Adrenal gland (tissue), 12 donors: Measurements from ENCODE around the gene NEUROD1. TPM values are rescaled to one million over a fixed set of nuclear protein-coding genes. Genes with fewer than 3 reads are reported as not detected.
"Not testable (repeated sequence)": the region's sequence is repeated elsewhere in the genome, so short reads cannot be mapped to it uniquely, and the experiment has no call there.

ENCODE experiments used
- DNase-seq, 7 donors: peaks; one replicate each; pipeline ENCODE4 v3.0.0-alpha.2; 2019 to 2020
- H3K27ac ChIP-seq, 5 donors: fragments of 200-600 bp; sonication (generic) in 4 of 5; 1 replicate in 3 of 5; 2 replicates in 2 of 5; pipeline versions ENCODE4 v1.5.1 to v1.8.0; 2016 to 2020; ENCODE audit warnings: mild to moderate bottlenecking in 1 of 5
- H3K27me3 ChIP-seq: fragments of 200-600 bp; 2 replicates; pipeline ENCODE4 v1.8.0; 2021
- H3K36me3 ChIP-seq, 2 donors: fragments of 200-600 bp; replicated peaks in 1 of 2; 1 replicate in 1 of 2; 2 replicates in 1 of 2; pipeline versions ENCODE4 v1.5.1 to v1.8.0; 2018 to 2022
- H3K4me1 ChIP-seq, 2 donors: fragments of 200-600 bp; replicated peaks in 1 of 2; 1 replicate in 1 of 2; 2 replicates in 1 of 2; pipeline versions ENCODE4 v1.5.1 to v1.8.0; 2018 to 2021
- H3K4me3 ChIP-seq, 4 donors: fragments of 200-600 bp; sonication (generic) in 3 of 4; one replicate each; pipeline ENCODE4 v1.5.1; 2016 to 2018
- H3K9me3 ChIP-seq, 3 donors: fragments of 200-600 bp; sonication (generic) in 1 of 3; replicated peaks in 1 of 3; 1 replicate in 2 of 3; 2 replicates in 1 of 3; pipeline versions ENCODE4 v1.5.1 to v1.8.0; 2016 to 2021
- CTCF ChIP-seq, 6 experiments: fragments of 450-650 bp in 4 of 6; fragments of 200-600 bp in 2 of 6; sonication (generic) in 1 of 6; IDR thresholded peaks; 1 replicate in 5 of 6; 2 replicates in 1 of 6; pipeline versions ENCODE4 v1.5.1 to v1.8.0; 2016 to 2021; ENCODE audit warnings: antibody characterized with exemption in 6 of 6, mild to moderate bottlenecking in 2 of 6, moderate library complexity in 1 of 6
- POLR2A ChIP-seq, 2 donors: fragments of 450-650 bp; IDR thresholded peaks; one replicate each; pipeline ENCODE4 v1.6.1; 2017; ENCODE audit warnings: antibody characterized with exemption in 2 of 2, mild to moderate bottlenecking in 2 of 2, moderate library complexity in 1 of 2
- WGBS, 4 donors: extraction: QIAGEN DNeasy Blood & Tissue Kit in 2 of 4; methylation state at CpG; one replicate each; pipeline versions ENCODE4 v1.1.5 to v1.1.7; 2013 to 2017; 5-methylcytosine and 5-hydroxymethylcytosine counted together
- intact Hi-C, 2 donors: fragments of 100-400 bp; cut with DNase I; formaldehyde crosslinking; loops; one replicate each; pipeline versions ENCODE4 v1.14.1 to v1.15.0; 2022 to 2023
- polyA plus RNA-seq, 3 donors: library from polyadenylated mRNA; stranded (reverse); fragments of 200-250 nt in 2 of 3; fragments of 350-450 nt in 1 of 3; fragmentation: Illumina TruSeq in 1 of 3; extraction: RNeasy Lipid Tissue Mini Kit (QIAGEN cat#74804) in 1 of 3; gene quantifications; one replicate each; pipeline ENCODE4 v1.2.3, GENCODE V29; 2013 to 2014
- total RNA-seq, 9 donors: library from RNA; depleted of rRNA in 4 of 9; stranded (reverse); fragments of >200 nt in 4 of 9; fragments of 120-200 nt in 1 of 9; fragmentation: NEBNext Ultra II Directional in 1 of 9; extraction: Animal tissue kit (Norgen Biotek cat#: 25700) in 1 of 9; gene quantifications; one replicate each; pipeline versions ENCODE4 v1.1.0 to v1.2.4, GENCODE V29; 2013 to 2023
- donor health status: healthy with polysubstance abuse.
- donor health status: Bipolar disorder and iron deficiency.
- donor health status: DM: yes; HTN: yes; CAD: no.
- donor health status: DM: no; HTN: no; CAD: no.
- donor health status: DM: no; HTN: no; CAD: no.
- donor health status: DM: yes; HTN: yes; CAD: no.

NEUROD1 gene
- total and polyA plus RNA-seq, 12 donors, result not detected

DNA sequence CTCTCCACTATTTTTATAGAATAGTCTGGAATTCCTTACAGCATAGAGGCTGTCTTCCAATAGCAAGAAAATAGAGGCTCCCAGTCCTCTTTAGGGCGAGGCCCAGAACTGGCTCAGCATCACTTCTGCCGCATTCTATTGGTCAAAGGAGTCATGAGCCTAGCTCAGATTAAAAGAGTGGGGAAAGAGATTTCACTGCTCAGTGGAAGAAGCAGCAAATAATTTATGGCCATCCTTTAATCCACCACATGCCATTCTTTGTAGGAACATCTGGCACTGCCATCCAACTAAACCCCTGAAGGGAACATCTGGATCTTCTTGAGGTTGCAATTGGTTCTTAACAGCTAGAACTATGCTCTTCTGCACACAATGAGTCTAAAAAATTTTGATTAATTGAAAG lies 43.4 kb upstream of the NEUROD1 start:
- Histone ChIP-seq H3K27me3 (no peaks in the 10 kb centered on the region), H3K27ac (no peak overlapping the region), H3K4me3 (no peak overlapping the region), H3K36me3 (no peaks in the 10 kb centered on the region), H3K9me3 (no peaks in the 10 kb centered on the region), H3K4me1 (no peaks in the 10 kb centered on the region)
- 43 to 50% (median 46%) methylated on average over 2 of the region's 2 CpGs for WGBS, 4 donors
- DNase-seq, result no peak
- intact Hi-C loops, result loop anchor here in 1 of 2 donors (10.0 kb wide), 1 partner anchor 1599 kb away; no protein-coding TSS in a partner anchor
- TF ChIP-seq POLR2A (IDR thresholded peaks at IDR 0.05) (no peak), CTCF (IDR thresholded peaks at IDR 0.05) (no peak)

- Histone ChIP-seq H3K27me3 (no peaks in the 10 kb centered on the region), H3K36me3 (no peaks in the 10 kb centered on the region), H3K27ac (no peak overlapping the region), H3K4me1 (no peaks in the 10 kb centered on the region), H3K9me3 (no peaks in the 10 kb centered on the region), H3K4me3 (no peak overlapping the region)
- TF ChIP-seq CTCF (IDR thresholded peaks at IDR 0.05) (peak; percentile 29 to 74 (median 66)), POLR2A (IDR thresholded peaks at IDR 0.05) (no peak)
- peak; percentile 55 to 85 (median 67) for DNase-seq
- intact Hi-C loops, result loop anchor here (5.0 to 10.0 kb wide), 4 partner anchors 140 to 1588 kb away; no protein-coding TSS in a partner anchor
- 0% methylated on average over 2 of the region's 2 CpGs for WGBS, 4 donors
Measured at GRCh38 chr2:181715033-181715630, 34.8 kb upstream of the NEUROD1 start.

- H3K4me3 ChIP-seq, DNase-seq, H3K9me3 ChIP-seq, H3K4me1 ChIP-seq, H3K27ac ChIP-seq, H3K36me3 ChIP-seq, H3K27me3 ChIP-seq: not testable (repeated sequence)
- intact Hi-C loops, result loop anchor here (10.0 kb wide), 3 partner anchors 136 to 606 kb away; no protein-coding TSS in a partner anchor
Measured at GRCh38 chr2:181711051-181711450, 30.7 kb upstream of the NEUROD1 start.

- H3K27me3 ChIP-seq, DNase-seq, H3K4me1 ChIP-seq, H3K9me3 ChIP-seq, H3K27ac ChIP-seq, H3K4me3 ChIP-seq, H3K36me3 ChIP-seq, intact Hi-C loops: not testable (repeated sequence)
- WGBS, 4 donors, result 79 to 86% (median 82%) methylated on average over 3 of the region's 3 CpGs
Measured at GRCh38 chr2:181702519-181702918, 22.2 kb upstream of the NEUROD1 start.

- H3K4me1 ChIP-seq, result no peaks in the 10 kb centered on the region
- H3K27me3 ChIP-seq, result no peaks in the 10 kb centered on the region
- H3K4me3 ChIP-seq, result no peak overlapping the region
- DNase-seq, result no peak
- TF ChIP-seq CTCF (IDR thresholded peaks at IDR 0.05) (no peak), POLR2A (IDR thresholded peaks at IDR 0.05) (no peak)
- 85 to 100% (median 87%) methylated on average over 1 of the region's 1 CpG for WGBS, 4 donors
- intact Hi-C loops, result no loop called here
- H3K9me3 ChIP-seq, result no peaks in the 10 kb centered on the region
- H3K36me3 ChIP-seq, result no peaks in the 10 kb centered on the region
- H3K27ac ChIP-seq, result no peak overlapping the region
Measured at GRCh38 chr2:181698223-181698622, 17.9 kb upstream of the NEUROD1 start.
